DND-41 (cell line): ENCODE measurements around the gene ATP10A.

ENCODE experiments used
- ATAC-seq: fragments of 200-7000 bp; cut with Tn5 transposase; 3 replicates; pipeline ENCODE4 v1.9.1; 2021; ENCODE audit warnings: low read depth; ENCODE audit not compliant: insufficient read depth
- DNase-seq: peaks from one replicate; pipeline ENCODE4 v3.0.0-alpha.2; 2020
- H2AFZ ChIP-seq: 2 replicates; pipeline ENCODE4 v1.6.0; 2012; ENCODE audit warnings: low read depth, low read length
- H3K27ac ChIP-seq: 2 replicates; pipeline ENCODE4 v1.5.1; 2012; ENCODE audit warnings: low read length, inconsistent platforms
- H3K27me3 ChIP-seq: fragments of 200-600 bp; sonication (generic); 2 replicates; pipeline ENCODE4 v1.6.0; 2012; ENCODE audit warnings: low read length, mild to moderate bottlenecking, inconsistent platforms; ENCODE audit not compliant: insufficient read depth, poor library complexity
- H3K36me3 ChIP-seq: 2 replicates; pipeline ENCODE4 v1.5.1; 2012; ENCODE audit warnings: low read length, inconsistent platforms; ENCODE audit not compliant: insufficient read depth
- H3K4me1 ChIP-seq: 2 replicates; pipeline ENCODE4 v1.5.1; 2012; ENCODE audit warnings: mild to moderate bottlenecking, low read length; ENCODE audit not compliant: insufficient read depth
- H3K4me2 ChIP-seq: 2 replicates; pipeline ENCODE4 v1.6.0; 2012; ENCODE audit warnings: mild to moderate bottlenecking, moderate library complexity, low read length, inconsistent platforms; ENCODE audit not compliant: insufficient read depth
- H3K4me3 ChIP-seq, 2 experiments: fragments of 200-600 bp in 1 of 2; shearing (Covaris generic) in 1 of 2; 2 replicates each; pipeline ENCODE4 v1.5.1; 2012 to 2016; ENCODE audit warnings: inconsistent platforms in 2 of 2, low read length in 2 of 2, mild to moderate bottlenecking in 2 of 2, low read depth in 1 of 2, moderate library complexity in 1 of 2
- H3K79me2 ChIP-seq: 2 replicates; pipeline ENCODE4 v1.6.0; 2012; ENCODE audit warnings: low read length, inconsistent platforms; ENCODE audit not compliant: insufficient read depth
- H3K9ac ChIP-seq: 2 replicates; pipeline ENCODE4 v1.6.0; 2012; ENCODE audit warnings: low read depth, mild to moderate bottlenecking, inconsistent platforms, low read length, moderate library complexity
- H3K9me3 ChIP-seq: 2 replicates; pipeline ENCODE4 v1.5.1; 2012; ENCODE audit warnings: low read length, moderate library complexity, mild to moderate bottlenecking, inconsistent platforms; ENCODE audit not compliant: insufficient read depth, severe bottlenecking
- H4K20me1 ChIP-seq: 2 replicates; pipeline ENCODE4 v1.6.0; 2012; ENCODE audit warnings: low read length; ENCODE audit not compliant: insufficient read depth
- EZH2 ChIP-seq: IDR thresholded peaks from 3 replicates; pipeline ENCODE4 v1.6.1; 2012; ENCODE audit warnings: borderline replicate concordance, low read depth, mild to moderate bottlenecking, moderate library complexity, low read length, inconsistent platforms; ENCODE audit not compliant: severe bottlenecking
- TF ChIP-seq, protein P1 (sequence below): IDR thresholded peaks from 2 replicates; pipeline ENCODE4 v1.5.1; 2012; ENCODE audit warnings: borderline replicate concordance, low read length, moderate library complexity, mild to moderate bottlenecking; ENCODE audit not compliant: poor library complexity, severe bottlenecking; ENCODE audit errors: extremely low read depth

Gene ATP10A

DNA sequence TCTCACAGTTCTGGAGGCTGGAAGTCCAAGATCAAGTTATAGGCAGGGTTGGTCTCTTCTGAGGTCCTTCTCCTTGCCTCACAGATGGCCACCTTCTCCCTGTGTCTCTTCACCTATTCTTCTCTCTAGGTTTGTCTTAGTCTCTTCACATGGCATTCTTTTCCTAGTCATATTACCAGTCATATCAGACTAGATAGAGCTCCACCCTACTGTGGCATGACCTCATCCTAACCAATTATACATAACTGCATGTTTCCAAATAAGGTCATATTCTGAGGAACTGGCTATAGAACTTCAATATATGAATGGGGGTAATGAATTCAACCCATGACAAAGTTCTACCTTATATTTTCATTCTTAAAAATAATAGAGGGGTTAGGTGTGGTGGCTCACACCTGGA lies 227.9 kb downstream of the ATP10A start:
- H3K27ac ChIP-seq = no peak overlapping the region
- TF ChIP-seq EZH2 = no peak
- TF ChIP-seq, protein P1, sequence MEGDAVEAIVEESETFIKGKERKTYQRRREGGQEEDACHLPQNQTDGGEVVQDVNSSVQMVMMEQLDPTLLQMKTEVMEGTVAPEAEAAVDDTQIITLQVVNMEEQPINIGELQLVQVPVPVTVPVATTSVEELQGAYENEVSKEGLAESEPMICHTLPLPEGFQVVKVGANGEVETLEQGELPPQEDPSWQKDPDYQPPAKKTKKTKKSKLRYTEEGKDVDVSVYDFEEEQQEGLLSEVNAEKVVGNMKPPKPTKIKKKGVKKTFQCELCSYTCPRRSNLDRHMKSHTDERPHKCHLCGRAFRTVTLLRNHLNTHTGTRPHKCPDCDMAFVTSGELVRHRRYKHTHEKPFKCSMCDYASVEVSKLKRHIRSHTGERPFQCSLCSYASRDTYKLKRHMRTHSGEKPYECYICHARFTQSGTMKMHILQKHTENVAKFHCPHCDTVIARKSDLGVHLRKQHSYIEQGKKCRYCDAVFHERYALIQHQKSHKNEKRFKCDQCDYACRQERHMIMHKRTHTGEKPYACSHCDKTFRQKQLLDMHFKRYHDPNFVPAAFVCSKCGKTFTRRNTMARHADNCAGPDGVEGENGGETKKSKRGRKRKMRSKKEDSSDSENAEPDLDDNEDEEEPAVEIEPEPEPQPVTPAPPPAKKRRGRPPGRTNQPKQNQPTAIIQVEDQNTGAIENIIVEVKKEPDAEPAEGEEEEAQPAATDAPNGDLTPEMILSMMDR = no peak
- no peaks in the 10 kb centered on the region for H3K36me3 ChIP-seq
- H3K79me2 ChIP-seq = no peaks in the 10 kb centered on the region
- H3K9me3 ChIP-seq = no peaks in the 10 kb centered on the region
- H3K4me2 ChIP-seq = no peak overlapping the region
- no peak overlapping the region for H3K9ac ChIP-seq
- H3K4me1 ChIP-seq = no peaks in the 10 kb centered on the region
- no peak overlapping the region for H3K4me3 ChIP-seq
- no peak for DNase-seq
- ATAC-seq = no peak
- H4K20me1 ChIP-seq = no peaks in the 10 kb centered on the region
- no peak overlapping the region for H2AFZ ChIP-seq
- no peaks in the 10 kb centered on the region for H3K27me3 ChIP-seq

DNA sequence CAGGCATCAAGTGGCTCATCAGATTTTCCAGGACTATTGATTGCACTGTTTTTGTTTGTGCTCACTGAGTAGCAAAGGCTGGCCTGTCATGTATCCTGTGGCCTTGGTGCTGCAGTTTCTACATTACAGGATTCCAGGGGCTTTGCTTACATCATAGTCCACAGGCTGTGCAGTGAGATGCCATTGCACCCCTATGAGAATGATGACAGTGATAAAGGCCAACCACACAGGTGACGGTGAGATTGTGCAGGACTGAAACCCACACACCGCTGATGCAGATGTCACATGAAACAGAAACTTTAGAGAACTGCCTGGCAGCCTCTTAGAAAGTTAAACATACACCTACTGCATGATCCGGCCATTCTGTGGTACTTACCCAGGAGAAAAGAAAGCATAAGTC lies 229.3 kb downstream of the ATP10A start:
- TF ChIP-seq EZH2 = no peak
- TF ChIP-seq, protein P1 = no peak
- Histone ChIP-seq H3K36me3 (no peaks in the 10 kb centered on the region), H4K20me1 (no peaks in the 10 kb centered on the region), H3K79me2 (no peaks in the 10 kb centered on the region), H3K4me2 (no peak overlapping the region), H2AFZ (no peak overlapping the region), H3K9me3 (no peaks in the 10 kb centered on the region), H3K9ac (no peak overlapping the region), H3K4me3 (no peak overlapping the region), H3K27ac (no peak overlapping the region), H3K27me3 (no peaks in the 10 kb centered on the region), H3K4me1 (no peaks in the 10 kb centered on the region)
- ATAC-seq (no peak), DNase-seq (no peak)

DNA sequence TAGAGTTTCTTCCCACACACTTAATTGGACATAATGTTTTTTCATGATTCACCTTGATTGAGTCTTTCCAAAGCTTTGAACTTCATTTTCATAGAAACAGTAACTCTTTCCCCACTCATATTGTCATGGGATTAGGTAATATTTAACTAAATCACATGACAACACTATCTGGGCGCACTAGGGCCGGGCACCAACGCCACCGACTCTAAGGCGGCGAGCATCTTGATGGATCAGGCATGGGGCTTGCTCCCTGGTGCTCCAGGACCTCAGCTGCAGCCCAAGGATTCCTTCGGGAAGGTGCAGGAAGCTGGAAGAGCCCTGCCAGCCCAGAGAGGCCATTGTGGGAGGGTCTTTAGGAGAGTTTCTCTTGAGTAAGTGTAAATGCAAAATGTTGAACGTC lies 231.2 kb downstream of the ATP10A start:
- Histone ChIP-seq H3K9me3 (no peaks in the 10 kb centered on the region), H2AFZ (no peak overlapping the region; the same call in 1 of the 2 replicates), H3K4me2 (no peak overlapping the region), H4K20me1 (no peaks in the 10 kb centered on the region), H3K36me3 (no peaks in the 10 kb centered on the region), H3K27me3 (no peaks in the 10 kb centered on the region), H3K79me2 (no peaks in the 10 kb centered on the region), H3K27ac (no peak overlapping the region), H3K4me3 (no peak overlapping the region), H3K4me1 (no peaks in the 10 kb centered on the region), H3K9ac (no peak overlapping the region)
- ATAC-seq = no peak
- no peak for TF ChIP-seq EZH2
- no peak for DNase-seq
